HG03159 (cell line): Measurements from ENCODE around the gene IMPDH2.

Source experiments
- ATAC-seq: cut with Tn5 transposase; IDR thresholded peaks from one replicate; pipeline ENCODE4 v1.9.1; 2021; ENCODE audit warnings: mild to moderate bottlenecking, moderate library complexity; ENCODE audit not compliant: unreplicated experiment

IMPDH2 gene

GRCh38 chr3:49007068-49007770 is 22.0 kb downstream of the IMPDH2 start, which contains the start of gene WDR6:
Gene WDR6, plus strand, starts transcription at chr3:49007391. Its CDS starts 41 bp downstream, at chr3:49007432.
- peak; percentile 84 for ATAC-seq

- no peak for ATAC-seq
These were observed 22.7 kb downstream of the IMPDH2 start for GRCh38 chr3:49006408-49007067.

GRCh38 chr3:49005998-49006397 is 23.2 kb downstream of the IMPDH2 start:
- no peak for ATAC-seq

DNA sequence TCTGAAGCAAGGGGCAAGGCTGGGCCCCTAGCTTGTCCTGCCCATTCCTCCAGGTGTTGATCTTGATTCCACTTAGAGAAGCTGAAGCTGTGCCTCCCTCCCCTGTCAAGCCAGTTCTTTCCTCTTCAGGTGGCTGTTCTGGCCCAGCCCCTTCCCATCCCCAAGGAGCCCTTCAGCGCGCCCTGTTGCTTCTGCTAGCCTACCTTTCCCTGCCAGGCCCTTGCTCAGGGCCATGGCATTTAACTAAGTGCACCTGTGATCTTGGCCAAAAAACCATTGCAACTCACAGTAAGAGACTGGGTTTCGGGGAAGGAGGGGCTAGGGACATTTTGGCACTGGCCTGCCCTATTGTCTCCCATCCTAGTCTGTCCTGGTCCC is 23.9 kb downstream of the IMPDH2 start:
- no peak for ATAC-seq

DNA sequence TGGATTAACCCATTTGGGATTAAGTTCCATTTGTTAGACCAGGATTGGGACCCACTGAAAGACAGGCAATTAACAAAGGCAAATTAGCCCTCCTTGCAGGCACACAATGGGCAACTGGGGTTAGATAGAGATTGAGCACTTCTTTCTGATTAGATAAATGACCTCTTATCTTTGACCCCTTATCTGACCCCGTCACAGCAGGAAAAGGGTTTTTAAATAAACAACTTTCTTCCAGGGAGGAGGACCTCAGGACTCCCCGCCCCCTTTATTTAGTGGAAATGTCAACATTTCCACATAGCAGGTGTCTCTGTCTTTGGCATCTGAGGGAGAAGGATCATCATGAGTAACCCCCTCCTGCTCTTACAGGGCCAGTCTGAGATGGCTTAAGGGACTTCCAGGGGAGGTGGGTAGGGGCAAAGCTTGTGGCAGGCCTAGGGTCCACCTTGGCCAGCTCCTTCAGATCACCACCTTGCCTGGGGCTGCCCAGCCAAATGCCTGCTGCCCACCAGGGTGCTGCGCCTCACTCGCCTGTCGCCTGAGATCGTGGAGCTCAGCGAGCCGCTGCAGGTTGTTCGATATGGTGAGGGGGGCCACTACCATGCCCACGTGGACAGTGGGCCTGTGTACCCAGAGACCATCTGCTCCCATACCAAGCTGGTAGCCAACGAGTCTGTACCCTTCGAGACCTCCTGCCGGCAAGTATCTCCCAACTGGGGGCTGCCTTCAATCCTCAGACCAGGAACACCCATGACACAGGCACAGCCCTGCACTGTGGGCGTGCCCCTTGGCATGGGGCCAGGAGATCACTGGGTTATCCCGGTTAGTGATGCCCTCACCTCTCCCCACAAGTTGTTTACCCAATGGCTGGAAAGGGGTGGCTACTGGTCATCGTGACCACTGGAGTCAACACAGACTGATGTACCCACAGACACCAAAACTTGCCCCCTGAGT is 24.6 kb downstream of the IMPDH2 start:
- no peak for ATAC-seq

DNA sequence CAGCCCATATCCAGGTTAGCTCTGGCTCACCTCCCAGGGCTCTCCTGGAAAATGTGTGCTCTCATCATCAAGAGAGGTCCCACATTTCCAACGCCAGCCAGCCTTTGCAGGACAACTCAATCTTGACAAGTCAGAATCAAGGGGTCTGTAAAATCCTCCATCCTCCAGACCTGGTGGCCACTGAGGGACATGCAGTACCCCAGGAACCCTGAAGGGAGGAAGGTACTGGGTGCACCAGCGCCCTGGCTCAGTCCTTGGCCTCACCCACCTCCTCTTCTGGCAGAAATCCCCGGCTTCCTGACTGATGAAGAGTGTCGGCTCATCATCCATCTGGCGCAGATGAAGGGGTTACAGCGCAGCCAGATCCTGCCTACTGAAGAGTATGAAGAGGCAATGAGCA is 28.0 kb downstream of the IMPDH2 start:
- no peak for ATAC-seq

DNA sequence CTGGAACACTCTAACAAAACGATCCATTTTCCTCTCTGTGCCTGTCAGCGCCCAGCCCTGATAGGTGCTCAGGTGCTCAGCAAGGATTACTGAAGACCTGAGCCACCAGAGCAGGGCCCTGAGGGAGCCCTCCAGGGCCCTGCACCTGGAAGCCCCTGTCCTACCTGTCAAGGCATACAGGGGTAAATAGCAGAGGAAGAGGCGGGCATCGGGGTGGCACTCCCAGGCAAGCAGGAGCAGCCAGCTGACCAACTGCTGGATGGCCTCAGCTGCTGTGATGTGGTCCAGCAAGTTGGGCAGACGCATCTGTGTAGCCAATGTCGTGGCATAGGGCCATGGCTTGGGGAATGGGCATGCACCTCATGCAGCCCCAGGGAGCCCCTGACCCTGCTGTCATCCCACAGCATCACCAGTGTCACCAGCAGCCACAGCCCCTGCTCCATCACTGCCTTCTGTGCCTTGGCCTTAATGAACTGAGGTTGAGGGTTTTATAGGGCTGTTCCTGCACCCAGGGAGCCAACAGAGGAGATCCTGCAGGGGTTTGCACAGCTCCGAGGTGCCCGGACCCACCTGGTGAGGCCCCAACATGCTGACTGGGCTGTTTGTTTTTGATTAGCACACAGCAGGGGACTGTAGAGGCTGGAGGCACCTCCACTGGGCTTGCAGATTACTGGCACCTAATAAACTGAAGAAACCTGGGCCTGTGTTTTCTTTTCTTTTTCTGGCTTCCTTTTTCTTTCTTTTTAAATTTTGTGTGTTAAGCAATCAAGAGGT is 29.9 kb downstream of the IMPDH2 start:
- no peak for ATAC-seq

- ATAC-seq, result no peak
These were observed 31.2 kb downstream of the IMPDH2 start for GRCh38 chr3:48997714-48998637.

GRCh38 chr3:48997102-48997635 is 32.0 kb downstream of the IMPDH2 start:
- no peak for ATAC-seq

GRCh38 chr3:48996640-48997039 is 32.6 kb downstream of the IMPDH2 start:
- no peak for ATAC-seq

DNA sequence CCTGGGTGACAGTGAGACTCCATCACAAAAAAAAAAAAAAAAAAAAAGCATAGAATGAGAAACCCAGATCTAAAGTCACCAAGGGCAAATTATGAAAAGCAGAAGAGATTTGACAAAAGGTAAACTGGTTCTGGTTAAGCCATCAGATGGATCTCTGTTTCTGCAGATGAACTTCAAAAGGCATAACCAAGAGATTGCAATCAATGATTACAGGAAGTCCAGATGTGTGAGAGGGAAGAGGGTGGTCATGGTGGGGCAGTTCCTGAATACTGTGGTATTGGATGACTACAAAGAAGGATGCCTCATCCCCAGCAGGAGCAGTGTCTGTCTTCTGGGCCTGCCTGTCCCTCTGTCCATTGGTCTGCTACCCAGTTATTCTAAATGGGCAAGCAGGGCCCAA is 35.4 kb downstream of the IMPDH2 start:
- no peak for ATAC-seq

GRCh38 chr3:48991851-48992545 is 37.2 kb downstream of the IMPDH2 start:
- no peak for ATAC-seq

DNA sequence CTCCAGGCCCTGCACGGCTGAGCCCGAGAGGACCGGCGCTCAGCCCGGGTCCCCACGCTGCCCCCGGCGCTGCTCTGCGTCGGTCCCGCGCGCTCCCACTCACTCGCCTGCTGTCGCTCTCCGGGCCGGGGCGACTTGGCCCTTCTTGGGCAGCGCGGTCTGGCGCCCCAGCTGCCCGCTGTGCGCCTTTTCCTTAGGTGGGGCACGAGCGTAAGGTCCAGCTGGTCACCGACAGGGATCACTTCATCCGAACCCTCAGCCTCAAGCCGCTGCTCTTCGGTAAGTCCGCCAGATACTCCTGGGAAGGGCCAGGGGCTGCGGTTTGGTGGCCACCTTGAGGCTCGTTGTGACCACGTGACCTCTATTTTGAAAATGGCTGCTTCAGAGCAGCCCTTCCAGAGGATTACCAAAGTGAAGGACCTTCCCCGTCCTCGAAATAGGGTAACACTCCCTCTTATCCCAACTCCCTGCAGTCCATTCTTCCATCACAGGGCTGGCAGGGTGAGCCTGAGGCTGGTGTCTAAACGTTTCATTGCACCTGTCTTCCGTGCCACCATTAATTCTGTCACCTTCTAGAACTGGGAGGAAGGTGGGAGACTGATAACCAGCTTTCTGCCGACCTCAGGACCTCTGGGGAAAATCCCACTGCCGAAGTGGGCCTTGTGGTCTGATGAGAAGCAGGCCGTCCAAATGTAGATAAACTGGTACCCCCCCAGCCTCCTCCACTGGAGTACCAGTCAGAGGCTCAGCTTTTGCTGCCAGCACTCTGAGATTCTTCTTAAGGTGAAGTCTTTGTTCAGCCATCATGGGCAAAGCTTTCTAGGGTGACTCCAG is 38.3 kb downstream of the IMPDH2 start:
- ATAC-seq, result peak; percentile 4

DNA sequence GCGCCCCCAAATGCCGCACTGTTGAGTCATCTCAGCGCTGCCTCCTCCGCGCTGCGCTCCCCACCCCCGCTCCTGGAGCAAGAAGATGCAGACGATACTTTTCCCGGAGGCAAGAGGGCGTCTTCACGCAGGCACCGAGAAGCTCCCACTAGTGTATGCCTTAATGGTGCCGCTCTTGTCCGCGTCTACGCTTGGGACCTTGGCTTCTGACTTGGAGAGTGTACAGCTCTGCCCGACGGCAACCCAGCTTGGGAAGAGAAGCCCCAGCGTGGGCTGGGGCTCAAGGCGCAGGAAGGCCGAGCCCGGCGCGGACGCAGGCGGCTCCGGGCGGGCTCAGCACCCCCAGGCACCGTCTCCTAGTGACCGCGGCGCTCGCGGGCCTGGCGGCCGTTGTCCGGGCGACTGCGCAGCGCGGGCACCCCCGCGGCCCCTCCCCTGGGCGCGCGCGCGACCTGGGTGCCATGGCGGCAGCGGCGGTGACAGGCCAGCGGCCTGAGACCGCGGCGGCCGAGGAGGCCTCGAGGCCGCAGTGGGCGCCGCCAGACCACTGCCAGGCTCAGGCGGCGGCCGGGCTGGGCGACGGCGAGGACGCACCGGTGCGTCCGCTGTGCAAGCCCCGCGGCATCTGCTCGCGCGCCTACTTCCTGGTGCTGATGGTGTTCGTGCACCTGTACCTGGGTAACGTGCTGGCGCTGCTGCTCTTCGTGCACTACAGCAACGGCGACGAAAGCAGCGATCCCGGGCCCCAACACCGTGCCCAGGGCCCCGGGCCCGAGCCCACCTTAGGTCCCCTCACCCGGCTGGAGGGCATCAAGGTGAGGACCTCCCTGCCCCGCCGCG is 39.2 kb downstream of the IMPDH2 start, which contains the start of gene P4HTM:
TSS of gene P4HTM (plus strand) at position 446 of the 840 bp plus-strand sequence. CDS start at position 462, 16 bp downstream.
- peak; percentile 49 for ATAC-seq

DNA sequence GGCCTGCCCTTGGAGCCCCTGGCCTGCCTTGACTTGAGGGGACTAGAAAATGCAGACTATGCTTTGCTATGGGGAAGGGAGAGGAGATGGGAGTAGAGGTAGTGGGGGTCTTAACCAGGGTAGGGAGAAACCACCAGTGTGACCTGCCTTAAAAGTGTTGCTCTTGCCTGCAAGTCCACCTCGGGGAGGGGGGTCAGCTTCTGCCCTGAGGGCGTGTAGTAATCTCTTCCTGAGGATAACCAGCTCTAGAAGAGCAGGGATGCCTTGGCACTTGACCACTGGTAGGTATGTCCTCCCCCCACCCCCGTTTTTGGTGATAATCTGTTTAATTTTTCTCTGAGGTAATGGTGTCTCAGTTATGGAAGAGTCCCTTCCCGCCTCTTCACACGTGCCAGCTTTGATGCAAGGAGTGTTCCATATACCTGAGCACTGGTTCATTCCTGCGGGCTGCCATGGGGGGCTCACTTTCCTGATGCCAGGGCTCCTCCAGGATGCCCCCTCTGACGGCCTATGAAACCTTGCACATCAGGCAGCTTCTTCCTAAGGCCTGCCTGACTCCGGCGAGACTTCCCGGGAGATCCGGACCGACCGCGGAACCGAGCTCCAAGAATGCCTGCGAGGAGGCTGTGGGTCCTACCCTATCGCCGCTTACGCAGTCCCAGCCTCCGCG is 39.9 kb downstream of the IMPDH2 start:
- ATAC-seq, result no peak

DNA sequence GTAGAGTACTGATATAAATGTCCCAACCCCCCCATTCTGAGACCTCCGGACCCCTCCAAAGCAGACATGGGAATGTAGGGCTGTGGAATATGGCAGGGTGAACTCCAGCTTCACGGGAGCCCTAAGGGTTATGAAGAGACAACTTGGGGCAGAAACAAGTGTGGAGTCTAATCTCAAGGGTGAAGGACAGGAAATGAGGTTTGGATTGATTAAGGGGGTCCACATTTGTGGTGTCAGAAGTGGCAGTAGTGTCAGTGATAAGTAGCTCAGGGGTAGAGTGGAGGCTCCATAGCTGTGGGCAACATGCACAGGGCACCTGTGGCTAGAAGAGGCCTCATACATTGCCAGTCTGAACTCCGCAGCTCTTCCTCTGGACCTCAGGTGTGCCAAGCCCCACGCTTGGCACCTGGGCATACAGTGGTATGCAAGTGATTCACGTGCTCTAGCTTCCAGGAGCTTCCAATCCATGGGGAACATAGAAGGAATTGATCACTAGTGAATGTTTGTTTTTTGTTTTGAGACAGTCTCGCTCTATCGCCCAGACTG is 43.3 kb downstream of the IMPDH2 start:
- no peak for ATAC-seq
